DLD1 (cell line): ENCODE data around the gene KRTCAP3.

Experiments
- in situ Hi-C: cut with HindIII; loops from 2 replicates; pipeline ENCODE4 v1.10.0; 2017; ENCODE audit warnings: low sequenced_read_pairs

The KRTCAP3 gene

GRCh38 chr2:27435628-27436027 lies 6.6 kb upstream of the KRTCAP3 start:
- in situ Hi-C loops: no loop called here

GRCh38 chr2:27441226-27441926 lies 805 bp upstream of the KRTCAP3 start:
- in situ Hi-C loops: no loop called here

GRCh38 chr2:27442920-27443282 lies 720 bp downstream of the KRTCAP3 start:
- in situ Hi-C loops: no loop called here

- in situ Hi-C loops: no loop called here
Measured at GRCh38 chr2:27445155-27445554, 3.0 kb downstream of the KRTCAP3 start.

- in situ Hi-C loops: no loop called here
Measured at GRCh38 chr2:27445615-27446014, 3.4 kb downstream of the KRTCAP3 start.

GRCh38 chr2:27446057-27446456 lies 3.9 kb downstream of the KRTCAP3 start:
- in situ Hi-C loops: no loop called here

GRCh38 chr2:27448381-27448780 lies 6.2 kb downstream of the KRTCAP3 start:
- in situ Hi-C loops: no loop called here

GRCh38 chr2:27451095-27451494 lies 8.9 kb downstream of the KRTCAP3 start:
- in situ Hi-C loops: no loop called here

- in situ Hi-C loops: no loop called here
Measured at GRCh38 chr2:27453968-27454367, 11.8 kb downstream of the KRTCAP3 start.

- in situ Hi-C loops: no loop called here
Measured at GRCh38 chr2:27461118-27461517, 18.9 kb downstream of the KRTCAP3 start.

- in situ Hi-C loops: no loop called here
Measured at GRCh38 chr2:27464443-27464842, 22.3 kb downstream of the KRTCAP3 start.

GRCh38 chr2:27471961-27472360 lies 29.8 kb downstream of the KRTCAP3 start:
- in situ Hi-C loops: no loop called here

- in situ Hi-C loops: no loop called here
Measured at GRCh38 chr2:27485496-27485895, 43.3 kb downstream of the KRTCAP3 start.

- in situ Hi-C loops: no loop called here
Measured at GRCh38 chr2:27489118-27489497, 46.9 kb downstream of the KRTCAP3 start.

- in situ Hi-C loops: no loop called here
Measured at GRCh38 chr2:27489498-27490397, 47.6 kb downstream of the KRTCAP3 start, which contains the start of gene IFT172. Gene IFT172, minus strand, starts transcription at chr2:27489743. Its CDS starts 90 bp downstream, at chr2:27489653.

GRCh38 chr2:27492557-27492956 lies 50.4 kb downstream of the KRTCAP3 start:
- in situ Hi-C loops: no loop called here

GRCh38 chr2:27493948-27494283 lies 51.7 kb downstream of the KRTCAP3 start:
- in situ Hi-C loops: no loop called here
